DND-41 (cell line): ENCODE measurements around the gene EPB41.

Experiments used
- CTCF ChIP-seq: IDR thresholded peaks from 2 replicates; pipeline ENCODE4 v1.5.1; 2012; ENCODE audit warnings: borderline replicate concordance, low read length, moderate library complexity, mild to moderate bottlenecking; ENCODE audit not compliant: poor library complexity, severe bottlenecking; ENCODE audit errors: extremely low read depth
- EZH2 ChIP-seq: IDR thresholded peaks from 3 replicates; pipeline ENCODE4 v1.6.1; 2012; ENCODE audit warnings: borderline replicate concordance, low read depth, mild to moderate bottlenecking, moderate library complexity, low read length, inconsistent platforms; ENCODE audit not compliant: severe bottlenecking

GRCh38 chr1:28871631-28872401 is 42.6 kb upstream of the EPB41 start:
- TF ChIP-seq CTCF (no peak), EZH2 (no peak)
